GM12878 (cell line): ENCODE measurements around the gene RRN3.
"Not testable (repeated sequence)": the region's sequence is repeated elsewhere in the genome, so short reads cannot be mapped to it uniquely, and the experiment has no call there.

Experiments
- E2F4 ChIP-seq: IDR thresholded peaks from 2 replicates; pipeline ENCODE4 v1.6.1; 2012; ENCODE audit warnings: low read depth, low read length, improper control_type of control experiment
- KDM1A ChIP-seq: fragments of 200-600 bp; sonication (generic); IDR thresholded peaks from 2 replicates; pipeline ENCODE4 v1.6.1; 2016; ENCODE audit warnings: borderline replicate concordance

- not testable (repeated sequence) for TF ChIP-seq E2F4, KDM1A
These were observed 28.1 kb downstream of the RRN3 start for GRCh38 chr16:15065961-15066360.
